Stomach (tissue), 4 donors: ENCODE data around the gene NPY4R2.
"Not testable (repeated sequence)": the region's sequence is repeated elsewhere in the genome, so short reads cannot be mapped to it uniquely, and the experiment has no call there.

Experiments
- CTCF ChIP-seq, 7 experiments: fragments of 450-650 bp in 4 of 7; fragments of 200-600 bp in 3 of 7; sonication (generic) in 3 of 7; IDR thresholded peaks; one replicate each; pipeline ENCODE4 v1.5.1; 2016 to 2019; ENCODE audit warnings: antibody characterized with exemption in 7 of 7, control low read depth in 2 of 7, mild to moderate bottlenecking in 1 of 7
- POLR2A ChIP-seq, 4 donors: fragments of 450-650 bp; IDR thresholded peaks; one replicate each; pipeline ENCODE4 v1.6.1; 2016; ENCODE audit warnings: antibody characterized with exemption in 4 of 4, control low read depth in 2 of 4, mild to moderate bottlenecking in 1 of 4, moderate library complexity in 1 of 4

- TF ChIP-seq CTCF, POLR2A (IDR thresholded peaks at IDR 0.05): not testable (repeated sequence)
Measured at GRCh38 chr10:47894571-47894970, 23.9 kb upstream of the NPY4R2 start.
